H1 (cell line): ENCODE data around the gene CD59. TPM values are rescaled to one million over a fixed set of nuclear protein-coding genes. Genes with fewer than 3 reads are reported as not detected.

Experiments used
- CHD2 ChIP-seq: IDR thresholded peaks from 2 replicates; pipeline ENCODE4 v1.6.1; 2012; ENCODE audit warnings: low read length, improper control_type of control experiment
- NANOG ChIP-seq: IDR thresholded peaks from 2 replicates; pipeline ENCODE4 v1.6.1; 2011; ENCODE audit warnings: low read length, low read depth, mild to moderate bottlenecking, inconsistent platforms; ENCODE audit not compliant: insufficient read depth, poor library complexity, severe bottlenecking
- POLR2A ChIP-seq, 2 experiments: IDR thresholded peaks; 1 replicate in 1 of 2; 2 replicates in 1 of 2; pipeline ENCODE4 v1.6.1; 2011; ENCODE audit warnings: low read depth in 2 of 2, low read length in 2 of 2, mild to moderate bottlenecking in 2 of 2; ENCODE audit errors: control extremely low read depth in 1 of 2
- polyA plus RNA-seq, 7 experiments: library from polyadenylated mRNA; depleted of rRNA in 3 of 7; stranded (reverse) in 5 of 7; unstranded in 2 of 7; fragments of >200 nt in 5 of 7; fragments of 200-250 nt in 2 of 7; gene quantifications; 1 replicate in 5 of 7; 2 replicates in 1 of 7; 4 replicates in 1 of 7; pipeline versions ENCODE4 v1.2.1 to v1.2.3, GENCODE V29; 2011 to 2013; ENCODE audit warnings: missing spikeins in 2 of 7, mixed read lengths in 2 of 7
- total RNA-seq: library from RNA; stranded (reverse); fragmentation: NEBNext Ultra II Directional; extraction: Animal tissue kit (Norgen Biotek cat#: 25700); gene quantifications from 2 replicates; pipeline ENCODE4 v1.2.1, GENCODE V29; 2021
- TF ChIP-seq, protein P1 (sequence below): IDR thresholded peaks from 2 replicates; pipeline ENCODE4 v1.6.1; 2012; ENCODE audit warnings: low read length, inconsistent platforms
- TF ChIP-seq, protein P2 (sequence below): IDR thresholded peaks from 2 replicates; pipeline ENCODE4 v1.6.1; 2011; ENCODE audit warnings: low read depth, mild to moderate bottlenecking, low read length; ENCODE audit not compliant: insufficient read depth

The CD59 gene
- total and polyA plus RNA-seq, 2 of the 8 experiments (the other 6 are each of a cell fraction or from before 2014, with no cell fraction given): 63.1 to 90.3 TPM

DNA sequence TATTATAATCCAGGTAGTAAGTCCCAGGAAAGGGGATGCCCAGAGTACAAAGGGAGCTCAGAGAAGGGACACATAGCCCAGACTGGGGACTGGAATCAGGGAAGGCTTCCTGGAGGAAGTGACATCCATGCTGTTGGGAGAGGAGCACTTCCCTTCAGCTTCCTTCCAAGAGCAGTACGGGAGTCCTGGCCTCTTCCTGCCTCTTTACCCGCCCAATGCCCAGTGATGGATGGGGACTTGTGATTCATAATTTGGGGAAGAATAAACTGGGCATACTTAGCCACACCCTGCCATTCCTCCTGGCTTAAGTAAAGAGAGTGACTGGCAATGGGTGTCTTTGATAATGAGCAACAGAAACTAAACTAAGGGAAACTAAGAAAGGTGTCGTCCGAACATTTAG, 47.1 kb downstream of the CD59 start (continued):
- TF ChIP-seq, protein P1, sequence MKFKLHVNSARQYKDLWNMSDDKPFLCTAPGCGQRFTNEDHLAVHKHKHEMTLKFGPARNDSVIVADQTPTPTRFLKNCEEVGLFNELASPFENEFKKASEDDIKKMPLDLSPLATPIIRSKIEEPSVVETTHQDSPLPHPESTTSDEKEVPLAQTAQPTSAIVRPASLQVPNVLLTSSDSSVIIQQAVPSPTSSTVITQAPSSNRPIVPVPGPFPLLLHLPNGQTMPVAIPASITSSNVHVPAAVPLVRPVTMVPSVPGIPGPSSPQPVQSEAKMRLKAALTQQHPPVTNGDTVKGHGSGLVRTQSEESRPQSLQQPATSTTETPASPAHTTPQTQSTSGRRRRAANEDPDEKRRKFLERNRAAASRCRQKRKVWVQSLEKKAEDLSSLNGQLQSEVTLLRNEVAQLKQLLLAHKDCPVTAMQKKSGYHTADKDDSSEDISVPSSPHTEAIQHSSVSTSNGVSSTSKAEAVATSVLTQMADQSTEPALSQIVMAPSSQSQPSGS: no peak
- TF ChIP-seq, protein P2, sequence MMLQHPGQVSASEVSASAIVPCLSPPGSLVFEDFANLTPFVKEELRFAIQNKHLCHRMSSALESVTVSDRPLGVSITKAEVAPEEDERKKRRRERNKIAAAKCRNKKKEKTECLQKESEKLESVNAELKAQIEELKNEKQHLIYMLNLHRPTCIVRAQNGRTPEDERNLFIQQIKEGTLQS: no peak
- no peak for TF ChIP-seq CHD2
- TF ChIP-seq POLR2A (IDR thresholded peaks at IDR 0.05; ENCODE audit: control extremely low read depth in 1 of 2, low read depth in 2 of 2, low read length in 2 of 2): no peak
- no peak for TF ChIP-seq NANOG
